Mononuclear cell (primary cell): Measurements from ENCODE around the gene RASSF7. TPM values are rescaled to one million over a fixed set of nuclear protein-coding genes. Genes with fewer than 3 reads are reported as not detected.

Experiments
- H3K27me3 ChIP-seq: 2 replicates; pipeline ENCODE4 v1.6.0; 2011; ENCODE audit warnings: low read length, control low read depth; ENCODE audit not compliant: insufficient read depth
- H3K4me1 ChIP-seq: 2 replicates; pipeline ENCODE4 v1.5.1; 2011; ENCODE audit warnings: mild to moderate bottlenecking, low read length, control low read depth; ENCODE audit not compliant: insufficient read depth
- H3K4me3 ChIP-seq: 2 replicates; pipeline ENCODE4 v1.5.1; 2011; ENCODE audit warnings: mild to moderate bottlenecking, low read length, moderate library complexity
- H3K9me3 ChIP-seq: 2 replicates; pipeline ENCODE4 v1.5.1; 2011; ENCODE audit warnings: low read depth, mild to moderate bottlenecking, control low read depth, low read length
- total RNA-seq: library from RNA; depleted of rRNA; stranded (reverse); fragments of >200 nt; gene quantifications from one replicate; pipeline ENCODE4 v1.2.3, GENCODE V29; 2012

RASSF7 gene
- total RNA-seq, 1 donor = 16.6 TPM

- Histone ChIP-seq H3K9me3 (no peaks in the 10 kb centered on the region), H3K4me3 (no peak overlapping the region), H3K27me3 (no peaks in the 10 kb centered on the region), H3K4me1 (peaks cover 14% of the 10 kb centered on the region)
These were observed 30.9 kb upstream of the RASSF7 start for GRCh38 chr11:529728-530411.

GRCh38 chr11:530960-531831 lies 29.6 kb upstream of the RASSF7 start:
- peaks cover 19% of the 10 kb centered on the region for H3K4me1 ChIP-seq
- H3K9me3 ChIP-seq = no peaks in the 10 kb centered on the region
- H3K4me3 ChIP-seq = no peak overlapping the region
- H3K27me3 ChIP-seq = no peaks in the 10 kb centered on the region

DNA sequence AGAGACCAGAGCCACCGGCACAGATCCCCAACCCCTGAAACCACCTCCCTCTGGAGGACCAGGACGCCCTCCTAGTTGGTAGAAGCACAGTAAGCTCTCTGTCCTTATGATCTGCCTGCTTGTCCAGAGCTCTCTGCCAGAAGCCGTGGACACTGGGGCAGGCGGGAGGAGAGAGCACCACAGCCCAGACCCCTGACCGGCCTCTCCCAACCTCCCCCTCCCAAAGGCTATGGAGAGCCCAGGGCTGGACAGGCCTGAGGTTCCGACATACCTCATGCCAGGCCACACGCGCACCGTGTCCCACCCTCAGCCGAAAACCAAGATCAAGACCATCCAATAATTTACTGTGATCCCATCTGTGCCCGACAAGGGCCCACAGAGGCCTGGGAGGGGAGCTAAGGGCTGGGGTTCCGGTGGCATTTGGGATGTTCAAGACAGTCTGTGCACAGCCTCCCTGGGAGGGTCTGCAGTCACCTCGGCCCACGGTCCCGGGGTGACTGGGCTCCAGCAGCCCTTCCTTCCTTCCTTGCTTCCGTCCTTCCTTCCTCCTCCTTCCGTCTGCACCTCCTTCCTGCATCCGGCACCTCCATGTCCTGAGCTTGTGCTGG lies 28.7 kb upstream of the RASSF7 start:
- no peaks in the 10 kb centered on the region for H3K27me3 ChIP-seq
- H3K4me3 ChIP-seq = no peak overlapping the region
- no peaks in the 10 kb centered on the region for H3K9me3 ChIP-seq
- H3K4me1 ChIP-seq = peaks cover 27% of the 10 kb centered on the region

- Histone ChIP-seq H3K4me1 (peaks cover 33% of the 10 kb centered on the region), H3K27me3 (no peaks in the 10 kb centered on the region), H3K4me3 (no peak overlapping the region), H3K9me3 (no peaks in the 10 kb centered on the region)
These were observed 28.2 kb upstream of the RASSF7 start for GRCh38 chr11:532527-532985.

GRCh38 chr11:532986-533585 lies 27.7 kb upstream of the RASSF7 start:
- no peaks in the 10 kb centered on the region for H3K27me3 ChIP-seq
- no peak overlapping the region for H3K4me3 ChIP-seq
- peaks cover 38% of the 10 kb centered on the region for H3K4me1 ChIP-seq
- no peaks in the 10 kb centered on the region for H3K9me3 ChIP-seq

GRCh38 chr11:533586-534395 lies 27.0 kb upstream of the RASSF7 start:
- no peaks in the 10 kb centered on the region for H3K9me3 ChIP-seq
- no peaks in the 10 kb centered on the region for H3K27me3 ChIP-seq
- peaks cover 42% of the 10 kb centered on the region for H3K4me1 ChIP-seq
- H3K4me3 ChIP-seq = no peak overlapping the region

- peaks cover 42% of the 10 kb centered on the region for H3K4me1 ChIP-seq
- H3K9me3 ChIP-seq = no peaks in the 10 kb centered on the region
- peak overlapping the region; percentile 52 for H3K4me3 ChIP-seq
- no peaks in the 10 kb centered on the region for H3K27me3 ChIP-seq
These were observed 26.2 kb upstream of the RASSF7 start for GRCh38 chr11:534396-535209.

DNA sequence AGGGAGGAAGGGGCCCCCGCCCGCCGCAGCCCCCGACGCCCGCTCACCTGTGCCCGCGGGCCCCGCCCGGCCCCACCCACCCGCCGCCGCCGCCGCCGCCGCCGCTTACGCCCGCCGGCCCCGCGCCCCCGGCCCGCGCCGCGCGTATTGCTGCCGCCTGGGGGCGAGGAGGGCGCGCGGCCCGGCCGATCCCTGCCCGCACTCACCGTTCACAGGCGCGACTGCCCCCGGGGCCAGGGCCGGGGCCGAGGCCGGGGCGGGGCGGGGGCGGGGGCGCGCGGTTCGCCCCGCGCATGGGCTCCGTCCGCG lies 25.6 kb upstream of the RASSF7 start:
- Histone ChIP-seq H3K4me3 (peak overlapping the region; percentile 52), H3K9me3 (no peaks in the 10 kb centered on the region), H3K4me1 (peaks cover 42% of the 10 kb centered on the region), H3K27me3 (no peaks in the 10 kb centered on the region)

GRCh38 chr11:535519-536454 lies 25.0 kb upstream of the RASSF7 start, which contains the start of gene HRAS:
HRAS (minus strand) TSS chr11:535576.
- Histone ChIP-seq H3K4me3 (peak within 1 kb of the TSS; percentile 57), H3K4me1 (peaks cover 42% of the 10 kb centered on the region), H3K9me3 (no peaks in the 10 kb centered on the region), H3K27me3 (no peaks in the 10 kb centered on the region)

DNA sequence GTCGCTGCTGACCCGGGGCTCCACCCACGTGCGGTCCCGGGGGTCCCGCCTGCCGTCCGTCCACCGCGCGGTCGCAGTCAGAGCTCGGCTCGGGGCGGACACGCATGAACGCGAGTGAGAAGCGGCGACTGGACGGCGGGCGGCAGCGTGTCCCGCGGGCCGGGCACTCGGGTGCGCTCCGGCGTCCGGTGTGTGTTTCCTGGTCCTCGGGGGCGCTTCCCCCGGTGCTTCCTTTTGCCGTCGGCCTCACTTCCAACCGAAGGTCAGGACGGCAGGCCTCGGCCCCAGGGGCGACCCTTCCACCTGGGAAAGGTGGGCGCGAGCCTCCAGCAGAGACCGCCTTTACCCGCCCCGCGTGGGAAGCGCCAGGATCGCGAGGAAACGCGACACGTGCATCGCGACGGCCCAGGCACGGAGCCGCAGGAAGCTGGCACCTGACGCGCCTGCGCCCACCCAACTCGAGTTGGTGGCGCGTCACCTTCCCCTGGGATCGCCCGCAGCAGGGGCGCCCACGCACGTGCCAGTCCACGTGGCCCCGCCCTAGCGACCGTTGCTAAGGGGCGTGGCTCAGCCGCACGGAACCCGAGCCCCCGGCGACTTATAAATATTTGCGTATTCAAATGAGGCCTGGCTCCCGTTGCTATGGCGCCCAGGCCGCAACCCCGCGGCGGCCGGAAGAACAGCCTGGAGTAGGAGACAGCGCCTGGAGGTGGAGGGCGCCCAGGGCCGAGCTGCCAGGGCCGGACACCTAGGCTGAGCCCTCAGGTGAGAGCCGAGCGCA lies 23.7 kb upstream of the RASSF7 start, which contains the start of gene LRRC56:
TSS of gene LRRC56 (plus strand) at position 687 of the 781 bp plus-strand sequence. CDS start 3,158 bp downstream, outside the sequence.
- peaks cover 42% of the 10 kb centered on the region for H3K4me1 ChIP-seq
- peak within 1 kb of the TSS; percentile 57 for H3K4me3 ChIP-seq
- no peaks in the 10 kb centered on the region for H3K9me3 ChIP-seq
- no peaks in the 10 kb centered on the region for H3K27me3 ChIP-seq

DNA sequence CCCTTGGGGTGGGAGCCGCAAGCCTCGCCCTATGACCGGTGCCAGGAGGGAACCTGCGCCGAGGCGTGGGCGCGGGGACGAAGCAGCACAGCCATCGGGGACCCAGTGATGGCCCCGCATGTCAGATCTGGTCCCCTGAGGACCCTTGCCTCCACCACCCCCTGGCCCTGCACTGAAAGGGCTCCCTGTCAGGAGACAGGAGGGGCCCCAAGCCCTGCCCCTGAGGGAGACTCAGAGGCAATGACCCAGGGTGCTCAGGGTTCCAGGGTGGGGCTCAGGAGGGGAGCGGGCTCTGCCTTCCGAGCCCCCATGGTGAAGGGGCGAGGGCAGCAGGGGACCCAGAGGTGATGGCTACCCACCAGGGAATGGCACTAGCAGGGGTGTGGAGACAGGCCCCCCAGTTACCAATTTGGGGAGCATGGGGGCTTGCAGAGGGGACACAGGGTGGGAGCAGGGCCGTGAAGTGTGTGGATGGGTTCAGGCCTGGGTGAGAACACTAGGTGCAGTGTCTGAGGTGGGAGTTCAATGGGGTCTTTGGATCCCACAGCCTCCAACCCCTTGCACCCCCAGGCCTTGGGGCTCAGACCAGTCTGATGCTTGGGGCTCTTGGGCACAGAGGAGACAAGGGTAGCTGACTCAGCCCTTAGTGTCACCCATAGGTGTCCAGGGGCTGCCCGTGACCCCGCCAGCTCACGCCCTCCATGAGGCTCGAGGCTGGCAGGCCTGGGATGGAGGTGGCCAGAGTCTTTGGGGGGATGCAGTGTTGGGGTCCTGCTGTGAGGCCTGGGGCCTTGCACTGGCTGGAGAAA lies 22.9 kb upstream of the RASSF7 start:
- Histone ChIP-seq H3K4me3 (peak overlapping the region; percentile 57), H3K4me1 (peaks cover 42% of the 10 kb centered on the region), H3K27me3 (no peaks in the 10 kb centered on the region), H3K9me3 (no peaks in the 10 kb centered on the region)
